ENCODE data around the gene KIAA1671. TPM values are rescaled to one million over a fixed set of nuclear protein-coding genes. Genes with fewer than 3 reads are reported as not detected.

KIAA1671 gene
- total and polyA plus RNA-seq, 2 of the 13 experiments (the other 11 are each of a cell fraction or from before 2014, with no cell fraction given): 13.5 to 13.6 TPM

DNA sequence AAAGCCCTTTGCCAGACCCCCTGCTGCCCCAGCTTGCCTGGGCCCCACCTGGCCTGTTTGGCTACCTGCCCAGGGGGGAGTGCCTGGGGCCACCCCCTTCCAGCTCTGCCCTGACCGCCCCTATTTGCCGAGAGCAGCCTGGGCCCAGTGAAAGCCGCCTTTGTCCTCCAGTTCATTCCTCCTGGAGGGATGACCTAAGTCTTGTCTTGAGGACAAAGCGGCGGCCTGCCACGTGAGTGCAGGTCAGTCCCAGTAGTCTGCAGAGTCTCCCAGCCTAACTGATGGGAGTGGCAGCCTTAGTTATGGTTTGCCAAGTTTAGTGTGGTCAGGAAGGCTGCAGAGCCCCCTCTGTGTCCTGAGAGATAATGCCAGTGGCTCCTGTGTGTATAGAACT, 131.3 kb downstream of the KIAA1671 start (continued):
- TF ChIP-seq, protein P1, sequence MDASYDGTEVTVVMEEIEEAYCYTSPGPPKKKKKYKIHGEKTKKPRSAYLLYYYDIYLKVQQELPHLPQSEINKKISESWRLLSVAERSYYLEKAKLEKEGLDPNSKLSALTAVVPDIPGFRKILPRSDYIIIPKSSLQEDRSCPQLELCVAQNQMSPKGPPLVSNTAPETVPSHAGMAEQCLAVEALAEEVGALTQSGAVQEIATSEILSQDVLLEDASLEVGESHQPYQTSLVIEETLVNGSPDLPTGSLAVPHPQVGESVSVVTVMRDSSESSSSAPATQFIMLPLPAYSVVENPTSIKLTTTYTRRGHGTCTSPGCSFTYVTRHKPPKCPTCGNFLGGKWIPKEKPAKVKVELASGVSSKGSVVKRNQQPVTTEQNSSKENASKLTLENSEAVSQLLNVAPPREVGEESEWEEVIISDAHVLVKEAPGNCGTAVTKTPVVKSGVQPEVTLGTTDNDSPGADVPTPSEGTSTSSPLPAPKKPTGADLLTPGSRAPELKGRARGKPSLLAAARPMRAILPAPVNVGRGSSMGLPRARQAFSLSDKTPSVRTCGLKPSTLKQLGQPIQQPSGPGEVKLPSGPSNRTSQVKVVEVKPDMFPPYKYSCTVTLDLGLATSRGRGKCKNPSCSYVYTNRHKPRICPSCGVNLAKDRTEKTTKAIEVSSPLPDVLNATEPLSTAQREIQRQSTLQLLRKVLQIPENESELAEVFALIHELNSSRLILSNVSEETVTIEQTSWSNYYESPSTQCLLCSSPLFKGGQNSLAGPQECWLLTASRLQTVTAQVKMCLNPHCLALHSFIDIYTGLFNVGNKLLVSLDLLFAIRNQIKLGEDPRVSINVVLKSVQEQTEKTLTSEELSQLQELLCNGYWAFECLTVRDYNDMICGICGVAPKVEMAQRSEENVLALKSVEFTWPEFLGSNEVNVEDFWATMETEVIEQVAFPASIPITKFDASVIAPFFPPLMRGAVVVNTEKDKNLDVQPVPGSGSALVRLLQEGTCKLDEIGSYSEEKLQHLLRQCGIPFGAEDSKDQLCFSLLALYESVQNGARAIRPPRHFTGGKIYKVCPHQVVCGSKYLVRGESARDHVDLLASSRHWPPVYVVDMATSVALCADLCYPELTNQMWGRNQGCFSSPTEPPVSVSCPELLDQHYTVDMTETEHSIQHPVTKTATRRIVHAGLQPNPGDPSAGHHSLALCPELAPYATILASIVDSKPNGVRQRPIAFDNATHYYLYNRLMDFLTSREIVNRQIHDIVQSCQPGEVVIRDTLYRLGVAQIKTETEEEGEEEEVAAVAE (CRISPR knock-in tag; IDR thresholded peaks at IDR 0.05; ENCODE audit: borderline replicate concordance): no peak
- TF ChIP-seq IRF1 (CRISPR knock-in tag; IDR thresholded peaks at IDR 0.05; ENCODE audit: low read depth): no peak
- peak; percentile 87 for TF ChIP-seq HDAC1 (CRISPR knock-in tag; IDR thresholded peaks at IDR 0.05)
- no peak for TF ChIP-seq PCBP2 (optimal IDR thresholded peaks at IDR 0.05; ENCODE audit: low read depth, low read length, poor library complexity, severe bottlenecking)
- no peak; the same call in 1 of the 2 replicates for TF ChIP-seq ZNF746 (CRISPR knock-in tag; IDR thresholded peaks at IDR 0.05)
- no peak for TF ChIP-seq IKZF1 (IDR thresholded peaks at IDR 0.05)
- TF ChIP-seq, protein P2, sequence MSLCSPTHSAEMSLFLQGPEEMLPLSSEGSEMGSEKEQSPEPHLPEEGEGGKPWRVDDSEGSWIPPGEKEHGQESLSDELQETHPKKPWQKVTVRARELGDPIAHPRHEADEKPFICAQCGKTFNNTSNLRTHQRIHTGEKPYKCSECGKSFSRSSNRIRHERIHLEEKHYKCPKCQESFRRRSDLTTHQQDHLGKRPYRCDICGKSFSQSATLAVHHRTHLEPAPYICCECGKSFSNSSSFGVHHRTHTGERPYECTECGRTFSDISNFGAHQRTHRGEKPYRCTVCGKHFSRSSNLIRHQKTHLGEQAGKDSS (CRISPR knock-in tag; IDR thresholded peaks at IDR 0.05; ENCODE audit: borderline replicate concordance, low read depth): peak; percentile 25; the same call in 1 of the 2 replicates
- TF ChIP-seq ZNF784 (CRISPR knock-in tag; IDR thresholded peaks at IDR 0.05; ENCODE audit: borderline replicate concordance): no peak
- TF ChIP-seq CCAR2 (optimal IDR thresholded peaks at IDR 0.05; ENCODE audit: low read depth, low read length): no peak
- no peak for TF ChIP-seq ZNF605 (CRISPR knock-in tag; IDR thresholded peaks at IDR 0.05)
- peak; percentile 59; the same call in 1 of the 2 replicates for TF ChIP-seq MYC (CRISPR knock-in tag; IDR thresholded peaks at IDR 0.05; ENCODE audit: borderline replicate concordance)
- no peak for TF ChIP-seq FOXP1 (IDR thresholded peaks at IDR 0.05)
- no peak for TF ChIP-seq FOXP1 (CRISPR knock-in tag; IDR thresholded peaks at IDR 0.05)
- no peak for TF ChIP-seq ZNF883 (CRISPR knock-in tag; IDR thresholded peaks at IDR 0.05; ENCODE audit: not compliant biosample characterization)
- peak; percentile 39; the same call in 1 of the 2 replicates for TF ChIP-seq IRF2 (CRISPR knock-in tag; IDR thresholded peaks at IDR 0.05)
- TF ChIP-seq ZNF772 (CRISPR knock-in tag; IDR thresholded peaks at IDR 0.05): no peak
- TF ChIP-seq ZNF674 (CRISPR knock-in tag; IDR thresholded peaks at IDR 0.05; ENCODE audit: low read depth): no peak
- no peak for TF ChIP-seq ZNF790 (CRISPR knock-in tag; IDR thresholded peaks at IDR 0.05; ENCODE audit: borderline replicate concordance)
- TF ChIP-seq GATAD2A (CRISPR knock-in tag; IDR thresholded peaks at IDR 0.05): peak; percentile 77
- no peak for TF ChIP-seq ZFP37 (CRISPR knock-in tag; IDR thresholded peaks at IDR 0.05; ENCODE audit: borderline replicate concordance)
- TF ChIP-seq WIZ (CRISPR knock-in tag; IDR thresholded peaks at IDR 0.05): no peak
- TF ChIP-seq ZBTB7B (CRISPR knock-in tag; IDR thresholded peaks at IDR 0.05): peak; percentile 97
- no peak for TF ChIP-seq ZNF615 (CRISPR knock-in tag; IDR thresholded peaks at IDR 0.05; ENCODE audit: borderline replicate concordance)
- no peak for TF ChIP-seq MIXL1 (CRISPR knock-in tag; IDR thresholded peaks at IDR 0.05)
- peak; percentile 46; the same call in 1 of the 2 replicates for TF ChIP-seq ZGPAT (CRISPR knock-in tag; IDR thresholded peaks at IDR 0.05)
